Mesendoderm (in vitro differentiated cells): Measurements from ENCODE around the gene GPR42.

Experiments
- DNase-seq: peaks from one replicate; pipeline ENCODE4 v3.0.0; 2013
- H2AK5ac ChIP-seq: 2 replicates; pipeline ENCODE4 v1.6.1; 2013; ENCODE audit warnings: low read length, inconsistent platforms
- H2BK120ac ChIP-seq: 2 replicates; pipeline ENCODE4 v1.6.1; 2013; ENCODE audit warnings: low read depth, mild to moderate bottlenecking, low read length, moderate library complexity, mixed read lengths
- H2BK15ac ChIP-seq: replicated peaks from 2 replicates; pipeline ENCODE4 v1.6.1; 2013; ENCODE audit warnings: low read depth, mild to moderate bottlenecking, moderate library complexity
- H2BK5ac ChIP-seq: 2 replicates; pipeline ENCODE4 v1.6.1; 2013; ENCODE audit warnings: low read length, inconsistent platforms
- H3K18ac ChIP-seq: 2 replicates; pipeline ENCODE4 v1.6.1; 2013; ENCODE audit warnings: mild to moderate bottlenecking, low read length, mixed read lengths
- H3K23ac ChIP-seq: one replicate; pipeline ENCODE4 v1.6.1; 2013; ENCODE audit warnings: low read length
- H3K27ac ChIP-seq: 2 replicates; pipeline ENCODE4 v1.5.1; 2013; ENCODE audit warnings: low read depth, mild to moderate bottlenecking, inconsistent platforms, low read length, moderate library complexity
- H3K27me3 ChIP-seq: 2 replicates; pipeline ENCODE4 v1.6.1; 2013; ENCODE audit warnings: low read length, control low read depth, mild to moderate bottlenecking, inconsistent platforms; ENCODE audit not compliant: insufficient read depth, poor library complexity
- H3K36me3 ChIP-seq: 2 replicates; pipeline ENCODE4 v1.6.1; 2013; ENCODE audit warnings: low read length, inconsistent platforms; ENCODE audit not compliant: control insufficient read depth, insufficient read depth
- H3K4ac ChIP-seq: one replicate; pipeline ENCODE4 v1.6.1; 2013; ENCODE audit warnings: low read depth, mild to moderate bottlenecking, low read length, moderate library complexity
- H3K4me1 ChIP-seq: 2 replicates; pipeline ENCODE4 v1.6.1; 2013; ENCODE audit warnings: low read depth, low read length, inconsistent platforms; ENCODE audit not compliant: control insufficient read depth
- H3K4me2 ChIP-seq: 2 replicates; pipeline ENCODE4 v1.6.1; 2013; ENCODE audit warnings: low read length
- H3K4me3 ChIP-seq: 2 replicates; pipeline ENCODE4 v1.5.1; 2013; ENCODE audit warnings: mild to moderate bottlenecking, low read length
- H3K56ac ChIP-seq: one replicate; pipeline ENCODE4 v1.6.1; 2013; ENCODE audit warnings: low read length
- H3K79me1 ChIP-seq: 2 replicates; pipeline ENCODE4 v1.6.1; 2013; ENCODE audit warnings: low read length, inconsistent platforms
- H3K79me2 ChIP-seq: 2 replicates; pipeline ENCODE4 v1.6.1; 2013; ENCODE audit warnings: mild to moderate bottlenecking, low read length; ENCODE audit not compliant: control insufficient read depth, insufficient read depth
- H3K9ac ChIP-seq: 2 replicates; pipeline ENCODE4 v1.6.1; 2013; ENCODE audit warnings: low read length, inconsistent platforms
- H4K5ac ChIP-seq: one replicate; pipeline ENCODE4 v1.6.1; 2013; ENCODE audit warnings: low read length
- H4K8ac ChIP-seq: one replicate; pipeline ENCODE4 v1.6.1; 2013; ENCODE audit warnings: low read depth, mild to moderate bottlenecking, control low read depth, low read length, moderate library complexity
- WGBS: extraction: QIAGEN DNeasy Blood & Tissue Kit; methylation state at CpG from one replicate; pipeline ENCODE4 v1.1.7; 2013; ENCODE audit warnings: low lambda C conversion rate, missing lambda C conversion rate; ENCODE audit not compliant: insufficient coverage; ENCODE audit errors: extremely low coverage; 5-methylcytosine and 5-hydroxymethylcytosine counted together

Gene GPR42

DNA sequence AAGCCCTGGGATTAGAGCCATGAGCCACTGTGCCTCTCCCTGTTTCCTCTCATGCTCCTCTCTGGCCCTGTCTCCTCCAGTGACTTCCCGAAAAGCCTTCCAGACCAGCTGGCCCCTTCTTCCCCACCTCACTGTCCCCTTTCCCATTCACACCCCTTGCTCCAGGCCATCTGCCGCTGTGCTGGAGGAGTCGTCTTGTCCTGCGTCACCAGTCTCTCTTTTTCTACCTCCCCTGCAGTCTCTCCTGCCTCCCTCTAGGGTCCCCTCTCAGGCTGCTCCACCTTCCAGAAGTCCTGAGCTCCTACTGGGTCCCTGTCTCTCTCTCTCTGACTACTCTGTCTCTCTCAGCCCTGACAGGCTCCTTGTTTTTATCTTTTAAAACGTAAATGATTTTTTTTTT, 28.4 kb upstream of the GPR42 start:
- H4K5ac ChIP-seq: no peak overlapping the region
- H2AK5ac ChIP-seq: no peak overlapping the region
- no CpG with 5 or more reads among the region's 5 CpGs for WGBS
- H3K79me2 ChIP-seq: no peaks in the 10 kb centered on the region
- H3K4me1 ChIP-seq: no peaks in the 10 kb centered on the region
- DNase-seq: peak; percentile 53
- H3K4me3 ChIP-seq: no peak overlapping the region
- no peak overlapping the region for H4K8ac ChIP-seq
- H3K4ac ChIP-seq: no peak overlapping the region
- H2BK5ac ChIP-seq: no peak overlapping the region
- H3K18ac ChIP-seq: no peak overlapping the region
- no peaks in the 10 kb centered on the region for H3K27me3 ChIP-seq
- H3K9ac ChIP-seq: no peak overlapping the region
- no peak overlapping the region for H2BK120ac ChIP-seq
- H3K23ac ChIP-seq: no peak overlapping the region
- no peak overlapping the region for H3K56ac ChIP-seq
- no peak overlapping the region for H3K4me2 ChIP-seq
- H3K79me1 ChIP-seq: no peaks in the 10 kb centered on the region
- H2BK15ac ChIP-seq: no peak overlapping the region
- H3K36me3 ChIP-seq: no peaks in the 10 kb centered on the region
- no peak overlapping the region for H3K27ac ChIP-seq

DNA sequence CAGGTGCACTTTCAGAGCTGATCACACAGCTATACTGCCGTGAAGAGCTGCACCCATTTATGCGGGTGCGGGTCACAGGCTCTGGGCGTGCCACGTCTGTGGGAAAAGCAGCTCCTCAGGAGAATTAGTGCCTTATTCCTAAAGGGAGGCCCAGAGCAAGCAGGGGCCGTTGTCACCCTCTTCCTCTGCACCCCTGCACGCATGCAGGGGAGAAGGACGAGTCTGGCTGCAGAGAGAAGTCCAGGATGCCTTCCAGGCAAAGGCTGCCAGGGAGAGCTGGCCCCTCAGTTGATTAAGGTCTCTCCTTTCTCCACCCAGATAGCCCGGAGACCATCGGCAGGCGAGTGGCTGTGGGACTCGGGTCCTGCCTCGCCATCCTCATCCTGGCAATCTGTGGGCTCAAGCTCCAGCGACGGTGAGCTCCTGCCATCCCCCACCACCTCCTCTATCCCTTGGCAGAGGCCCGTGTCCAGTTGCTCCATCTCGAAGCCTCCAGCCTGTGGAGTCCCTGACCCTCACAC, 26.3 kb upstream of the GPR42 start:
- Histone ChIP-seq H3K4me1 (no peaks in the 10 kb centered on the region), H3K36me3 (no peaks in the 10 kb centered on the region), H4K8ac (no peak overlapping the region), H3K79me1 (no peaks in the 10 kb centered on the region), H3K4me3 (no peak overlapping the region), H2BK15ac (no peak overlapping the region), H3K56ac (no peak overlapping the region), H3K79me2 (no peaks in the 10 kb centered on the region), H4K5ac (no peak overlapping the region), H3K18ac (no peak overlapping the region), H2BK120ac (no peak overlapping the region), H3K9ac (no peak overlapping the region), H3K27ac (no peak overlapping the region), H3K4me2 (no peak overlapping the region), H3K23ac (no peak overlapping the region), H3K4ac (no peak overlapping the region), H3K27me3 (no peaks in the 10 kb centered on the region), H2AK5ac (no peak overlapping the region), H2BK5ac (no peak overlapping the region)
- WGBS: no CpG with 5 or more reads among the region's 17 CpGs
- no peak for DNase-seq

DNA sequence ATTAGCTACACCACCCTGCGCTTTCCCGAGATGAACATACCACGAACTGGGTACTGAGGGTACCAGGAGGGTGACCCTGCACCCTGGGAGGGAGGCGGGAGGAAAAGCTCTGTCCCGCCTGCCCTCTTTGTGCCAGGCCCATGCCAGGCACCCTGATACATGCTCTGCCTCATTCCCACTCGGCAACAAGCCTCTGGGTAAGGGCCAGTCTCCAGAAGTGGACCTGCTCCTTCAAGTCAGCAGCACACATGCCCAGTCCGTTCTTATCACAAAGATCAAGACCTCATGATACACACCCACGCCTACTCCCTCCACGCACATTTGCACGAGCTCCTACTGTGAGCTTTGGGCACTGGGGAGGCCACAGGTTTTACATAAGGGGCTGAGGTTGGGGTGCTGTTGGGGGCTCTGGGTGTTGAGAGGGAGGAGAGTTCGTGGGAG, 25.2 kb upstream of the GPR42 start:
- Histone ChIP-seq H3K36me3 (no peaks in the 10 kb centered on the region), H3K4ac (no peak overlapping the region), H3K18ac (no peak overlapping the region), H3K79me1 (no peaks in the 10 kb centered on the region), H2BK15ac (no peak overlapping the region), H3K27ac (no peak overlapping the region), H4K5ac (no peak overlapping the region), H3K27me3 (no peaks in the 10 kb centered on the region), H3K56ac (no peak overlapping the region), H3K9ac (no peak overlapping the region), H3K4me3 (no peak overlapping the region), H3K79me2 (no peaks in the 10 kb centered on the region), H3K23ac (no peak overlapping the region), H4K8ac (no peak overlapping the region), H2AK5ac (no peak overlapping the region), H3K4me1 (no peaks in the 10 kb centered on the region), H3K4me2 (no peak overlapping the region), H2BK120ac (no peak overlapping the region), H2BK5ac (no peak overlapping the region)
- no CpG with 5 or more reads among the region's 11 CpGs for WGBS
- DNase-seq: no peak

DNA sequence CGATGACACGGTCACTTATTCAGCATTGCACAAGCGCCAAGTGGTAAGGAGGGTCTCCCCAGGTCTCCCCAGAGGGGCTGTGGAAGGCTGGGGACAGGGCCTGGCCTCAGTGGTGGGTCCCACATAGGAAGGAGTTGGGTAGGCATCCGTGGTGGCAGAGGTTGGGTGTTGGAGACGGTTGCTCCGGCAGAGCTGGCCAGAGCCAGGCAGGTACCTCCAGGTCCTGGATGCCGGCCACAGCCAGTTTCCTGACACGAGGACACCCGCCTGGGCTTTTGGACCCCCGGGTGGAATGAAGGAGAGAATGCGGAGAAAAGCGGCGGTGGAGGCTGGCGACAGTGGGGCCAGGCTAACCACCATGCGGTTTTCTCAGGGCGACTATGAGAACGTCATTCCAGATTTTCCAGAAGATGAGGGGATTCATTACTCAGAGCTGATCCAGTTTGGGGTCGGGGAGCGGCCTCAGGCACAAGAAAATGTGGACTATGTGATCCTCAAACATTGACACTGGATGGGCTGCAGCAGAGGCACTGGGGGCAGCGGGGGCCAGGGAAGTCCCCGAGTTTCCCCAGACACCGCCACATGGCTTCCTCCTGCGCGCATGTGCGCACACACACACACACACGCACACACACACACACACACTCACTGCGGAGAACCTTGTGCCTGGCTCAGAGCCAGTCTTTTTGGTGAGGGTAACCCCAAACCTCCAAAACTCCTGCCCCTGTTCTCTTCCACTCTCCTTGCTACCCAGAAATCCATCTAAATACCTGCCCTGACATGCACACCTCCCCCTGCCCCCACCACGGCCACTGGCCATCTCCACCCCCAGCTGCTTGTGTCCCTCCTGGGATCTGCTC, 24.4 kb upstream of the GPR42 start:
- no peaks in the 10 kb centered on the region for H3K36me3 ChIP-seq
- H3K4me3 ChIP-seq: no peak overlapping the region
- no peaks in the 10 kb centered on the region for H3K79me1 ChIP-seq
- H2BK15ac ChIP-seq: no peak overlapping the region
- H3K27ac ChIP-seq: no peak overlapping the region
- H4K8ac ChIP-seq: no peak overlapping the region
- no peak overlapping the region for H4K5ac ChIP-seq
- H2BK5ac ChIP-seq: no peak overlapping the region
- DNase-seq: no peak
- no peak overlapping the region for H2BK120ac ChIP-seq
- no peak overlapping the region for H2AK5ac ChIP-seq
- no peak overlapping the region for H3K4me2 ChIP-seq
- no CpG with 5 or more reads among the region's 28 CpGs for WGBS
- no peak overlapping the region for H3K9ac ChIP-seq
- H3K4me1 ChIP-seq: no peaks in the 10 kb centered on the region
- no peak overlapping the region for H3K4ac ChIP-seq
- H3K79me2 ChIP-seq: no peaks in the 10 kb centered on the region
- no peak overlapping the region for H3K23ac ChIP-seq
- H3K18ac ChIP-seq: no peak overlapping the region
- no peaks in the 10 kb centered on the region for H3K27me3 ChIP-seq
- H3K56ac ChIP-seq: no peak overlapping the region

DNA sequence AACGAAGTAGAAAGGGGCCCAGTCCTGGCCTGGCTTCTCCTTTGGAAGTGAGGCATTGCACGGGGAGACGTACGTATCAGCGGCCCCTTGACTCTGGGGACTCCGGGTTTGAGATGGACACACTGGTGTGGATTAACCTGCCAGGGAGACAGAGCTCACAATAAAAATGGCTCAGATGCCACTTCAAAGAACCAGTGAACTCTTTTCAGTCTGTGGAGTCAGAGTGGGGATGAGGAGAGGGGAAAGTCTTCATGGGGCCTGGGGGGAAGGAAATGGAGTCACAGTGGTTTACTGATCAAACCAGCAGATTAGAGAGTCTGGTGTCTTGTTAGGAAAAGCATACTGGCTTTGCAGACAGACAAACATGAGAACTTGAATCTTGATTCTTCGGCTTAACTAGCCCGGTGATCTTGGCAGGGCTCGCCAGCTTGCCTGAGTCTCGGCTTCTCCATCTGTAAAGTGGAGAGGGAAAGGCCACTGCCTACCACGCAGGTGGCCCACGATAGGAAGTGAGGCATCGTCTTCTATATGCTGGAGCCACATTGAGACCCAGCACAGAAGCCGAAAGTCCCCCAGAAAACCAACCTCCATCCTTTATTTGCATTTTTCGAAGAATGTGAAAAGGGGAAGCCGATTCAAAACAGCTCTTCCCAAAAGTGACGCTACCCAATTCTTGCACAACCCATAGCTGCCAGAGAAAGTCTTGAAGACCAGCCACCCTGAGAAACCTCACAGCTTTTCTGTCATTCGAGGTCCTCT, 23.5 kb upstream of the GPR42 start, which contains the start of gene FFAR1:
FFAR1 (plus strand) TSS at position 732 of the 759 bp plus-strand sequence. CDS start 3,650 bp downstream, outside the sequence.
- Histone ChIP-seq H3K56ac (no peak within 1 kb of the TSS), H2AK5ac (no peak within 1 kb of the TSS), H3K4me3 (no peak within 1 kb of the TSS), H3K79me1 (no peaks in the 10 kb centered on the region), H3K18ac (no peak within 1 kb of the TSS), H3K36me3 (no peaks in the 10 kb centered on the region), H3K23ac (no peak within 1 kb of the TSS), H3K4me1 (no peaks in the 10 kb centered on the region), H3K27me3 (no peaks in the 10 kb centered on the region), H2BK120ac (no peak within 1 kb of the TSS), H3K79me2 (no peaks in the 10 kb centered on the region), H2BK5ac (no peak within 1 kb of the TSS), H3K9ac (no peak within 1 kb of the TSS), H4K5ac (no peak within 1 kb of the TSS), H4K8ac (no peak within 1 kb of the TSS), H3K4ac (no peak within 1 kb of the TSS), H2BK15ac (no peak within 1 kb of the TSS), H3K4me2 (no peak within 1 kb of the TSS), H3K27ac (no peak within 1 kb of the TSS)
- no CpG with 5 or more reads among the region's 18 CpGs for WGBS
- no peak for DNase-seq
